Astrocyte of the cerebellum (primary cell): ENCODE measurements around the gene EEFSEC.

Experiments used
- DNase-seq: peaks from one replicate; pipeline ENCODE4 v3.0.0-alpha.2; 2011; ENCODE audit warnings: low read depth
- H3K4me3 ChIP-seq: 2 replicates; pipeline ENCODE4 v1.5.1; 2011; ENCODE audit warnings: mild to moderate bottlenecking, low read depth, low read length, moderate library complexity
- in situ Hi-C: cut with HindIII; loops from 2 replicates; pipeline ENCODE4 v1.10.0; 2017; ENCODE audit warnings: low sequenced_read_pairs
- TF ChIP-seq, protein P1 (sequence below): IDR thresholded peaks from 2 replicates; pipeline ENCODE4 v1.5.1; 2012; ENCODE audit warnings: low read length, low read depth, moderate library complexity, mild to moderate bottlenecking; ENCODE audit errors: missing control alignments

The EEFSEC gene

DNA sequence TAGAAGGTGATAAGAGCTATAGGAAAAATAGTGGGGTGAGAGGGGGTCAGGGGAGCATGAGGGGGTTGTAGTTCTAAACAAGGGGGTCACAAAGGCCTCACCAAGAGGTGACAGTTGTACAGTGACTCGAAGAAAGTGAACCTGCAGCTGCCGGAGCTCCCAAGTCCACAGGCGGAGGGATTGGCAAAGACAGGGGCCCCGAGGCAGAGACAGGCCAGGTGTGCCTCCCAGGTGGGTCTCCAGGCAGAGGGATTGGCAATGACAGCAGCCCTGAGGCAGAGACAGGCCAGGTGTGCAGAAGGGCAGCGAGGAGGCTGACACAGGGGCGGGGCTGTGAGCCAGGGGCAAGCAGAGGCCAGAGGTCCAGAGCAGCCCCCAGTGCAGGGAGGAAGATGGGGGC lies 249.7 kb downstream of the EEFSEC start:
- H3K4me3 ChIP-seq = no peak overlapping the region
- in situ Hi-C loops = loop anchor here (10.0 kb wide), 1 partner anchor 228 kb away; no protein-coding TSS in a partner anchor
- TF ChIP-seq, protein P1, sequence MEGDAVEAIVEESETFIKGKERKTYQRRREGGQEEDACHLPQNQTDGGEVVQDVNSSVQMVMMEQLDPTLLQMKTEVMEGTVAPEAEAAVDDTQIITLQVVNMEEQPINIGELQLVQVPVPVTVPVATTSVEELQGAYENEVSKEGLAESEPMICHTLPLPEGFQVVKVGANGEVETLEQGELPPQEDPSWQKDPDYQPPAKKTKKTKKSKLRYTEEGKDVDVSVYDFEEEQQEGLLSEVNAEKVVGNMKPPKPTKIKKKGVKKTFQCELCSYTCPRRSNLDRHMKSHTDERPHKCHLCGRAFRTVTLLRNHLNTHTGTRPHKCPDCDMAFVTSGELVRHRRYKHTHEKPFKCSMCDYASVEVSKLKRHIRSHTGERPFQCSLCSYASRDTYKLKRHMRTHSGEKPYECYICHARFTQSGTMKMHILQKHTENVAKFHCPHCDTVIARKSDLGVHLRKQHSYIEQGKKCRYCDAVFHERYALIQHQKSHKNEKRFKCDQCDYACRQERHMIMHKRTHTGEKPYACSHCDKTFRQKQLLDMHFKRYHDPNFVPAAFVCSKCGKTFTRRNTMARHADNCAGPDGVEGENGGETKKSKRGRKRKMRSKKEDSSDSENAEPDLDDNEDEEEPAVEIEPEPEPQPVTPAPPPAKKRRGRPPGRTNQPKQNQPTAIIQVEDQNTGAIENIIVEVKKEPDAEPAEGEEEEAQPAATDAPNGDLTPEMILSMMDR = no peak
- no peak for DNase-seq

DNA sequence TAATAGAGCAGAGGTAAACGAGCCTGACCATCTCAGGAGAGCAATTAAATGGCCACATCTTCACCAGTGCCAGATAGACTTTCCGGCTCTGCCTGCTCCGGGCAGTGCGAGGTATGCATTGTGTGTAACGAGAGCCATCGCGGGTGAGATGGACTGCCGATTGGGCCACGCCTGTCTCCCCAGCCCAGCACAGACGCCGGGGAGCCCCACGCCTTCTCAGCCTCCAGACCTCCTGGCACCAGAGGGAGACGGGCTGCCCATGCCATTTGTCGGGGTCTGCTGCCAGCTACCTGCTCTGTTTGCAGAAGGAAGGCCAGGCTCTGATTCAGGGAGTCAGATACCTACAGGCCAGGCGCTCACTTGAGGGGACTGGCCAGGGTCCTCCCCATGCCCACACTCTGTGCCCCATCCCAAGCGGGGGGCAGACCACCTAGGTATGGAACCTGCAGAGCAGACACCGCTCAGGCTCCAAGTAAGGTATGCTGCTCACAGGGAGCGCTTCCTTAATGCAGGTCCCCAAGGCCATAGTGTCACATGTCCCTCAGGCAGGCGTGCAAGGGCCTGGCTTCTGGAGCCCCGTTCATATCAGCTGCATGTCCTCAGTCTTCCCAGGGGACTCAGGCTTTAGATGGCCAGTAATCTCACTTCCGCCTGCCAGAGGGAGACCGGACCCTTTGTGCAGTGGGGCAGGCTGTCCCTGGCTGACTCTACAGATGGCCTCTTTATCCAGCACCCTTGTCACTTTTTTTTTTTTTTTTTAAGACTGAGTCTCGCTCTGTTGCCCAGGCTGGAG lies 251.2 kb downstream of the EEFSEC start:
- DNase-seq = no peak
- TF ChIP-seq, protein P1 = no peak
- H3K4me3 ChIP-seq = no peak overlapping the region
- in situ Hi-C loops = loop anchor here (5.0 to 10.0 kb wide), 2 partner anchors 97 to 230 kb away; no protein-coding TSS in a partner anchor

DNA sequence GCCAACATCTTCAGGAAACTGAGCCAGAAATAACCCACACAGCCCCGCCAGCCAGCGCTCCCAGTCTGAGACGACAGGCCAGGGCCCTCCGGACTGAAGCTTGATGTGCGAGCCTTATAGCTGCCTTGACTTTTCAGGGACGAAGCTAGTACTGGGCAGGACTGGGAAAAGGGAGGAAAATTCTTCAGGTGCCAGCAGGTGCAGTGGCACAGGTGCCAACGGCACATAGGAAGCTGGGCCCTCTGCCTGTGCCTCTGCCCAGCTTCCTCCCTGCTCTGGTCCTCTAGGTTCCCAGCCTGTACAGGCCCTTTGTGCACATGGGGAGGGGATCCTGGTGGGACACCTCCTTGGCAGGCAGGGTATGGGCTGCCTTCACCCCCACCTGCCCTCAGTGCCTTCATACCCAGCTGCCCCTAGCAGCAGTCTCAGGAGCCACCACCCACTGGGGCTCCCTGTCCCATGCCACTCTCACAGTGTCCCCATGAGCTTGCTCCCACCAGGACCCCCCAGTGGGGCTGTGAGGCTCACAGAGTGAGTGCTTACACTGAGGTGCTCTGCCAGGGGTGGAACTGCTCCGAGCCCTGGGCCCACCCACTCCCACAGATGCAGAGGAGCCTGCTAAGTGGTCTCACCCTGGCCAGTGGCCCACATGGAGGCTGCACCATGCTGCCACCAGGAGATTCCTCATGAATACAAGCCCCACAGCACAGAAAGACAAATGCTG lies 252.4 kb downstream of the EEFSEC start:
- in situ Hi-C loops = loop anchor here (5.0 to 10.0 kb wide), 2 partner anchors 98 to 231 kb away; no protein-coding TSS in a partner anchor
- no peak overlapping the region for H3K4me3 ChIP-seq
- TF ChIP-seq, protein P1 = no peak
- no peak for DNase-seq

DNA sequence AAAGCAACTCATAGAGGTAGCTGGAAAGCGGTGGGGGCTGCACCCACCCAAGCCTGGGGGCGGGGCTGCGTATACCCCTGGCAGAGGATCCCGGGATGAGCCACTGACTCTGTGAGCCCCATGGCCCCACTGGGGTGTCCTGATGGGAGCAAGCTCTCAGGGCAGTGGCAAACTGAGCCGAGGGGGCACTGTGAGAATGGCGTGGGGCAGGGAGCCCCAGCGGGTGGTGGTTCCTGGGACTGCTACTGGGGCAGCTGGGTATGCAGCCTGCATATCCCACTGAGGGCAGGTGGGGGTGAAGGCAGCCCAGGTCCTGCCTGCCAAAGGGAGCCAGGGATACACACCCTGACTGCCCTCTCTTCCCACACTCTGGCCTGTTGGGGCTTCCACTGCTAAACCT lies 254.0 kb downstream of the EEFSEC start:
- DNase-seq = no peak
- in situ Hi-C loops = loop anchor here (5.0 to 10.0 kb wide), 2 partner anchors 100 to 232 kb away; no protein-coding TSS in a partner anchor
- H3K4me3 ChIP-seq = no peak overlapping the region
- TF ChIP-seq, protein P1 = no peak

DNA sequence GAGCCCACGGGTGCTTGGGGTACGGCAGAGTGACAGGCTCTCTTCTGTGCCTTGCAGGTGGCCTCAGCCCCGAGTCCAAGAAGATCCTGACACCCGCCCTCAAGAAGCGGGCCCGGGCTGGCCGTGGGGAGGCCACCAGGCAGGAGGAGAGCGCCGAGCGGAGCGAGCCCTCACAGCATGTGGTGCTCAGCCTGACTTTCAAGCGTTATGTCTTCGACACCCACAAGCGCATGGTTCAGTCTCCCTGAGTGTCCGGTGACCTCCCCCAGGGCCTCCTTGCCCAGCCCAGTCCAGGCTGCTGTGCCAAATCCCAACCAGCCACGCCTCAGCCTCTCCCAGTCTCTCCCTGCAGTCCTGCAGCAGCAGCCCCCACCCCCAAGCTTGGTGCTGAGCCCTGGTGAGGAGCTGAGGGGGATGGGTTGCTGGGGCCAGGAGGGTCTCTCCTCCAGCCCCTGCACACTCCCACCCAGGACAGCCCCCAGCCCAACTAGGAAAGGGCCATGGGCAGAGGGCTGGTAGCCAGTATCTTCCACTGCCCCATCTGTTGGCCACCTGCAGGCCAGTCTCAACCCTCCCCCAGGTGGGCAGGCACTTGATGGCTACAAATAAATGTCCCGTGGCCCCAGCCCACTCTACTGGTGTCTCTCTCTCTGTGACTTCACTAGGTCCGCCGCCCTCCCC lies 254.9 kb downstream of the EEFSEC start:
- TF ChIP-seq, protein P1 = no peak
- no peak for DNase-seq
- in situ Hi-C loops = loop anchor here (5.0 to 10.0 kb wide), 2 partner anchors 101 to 233 kb away; no protein-coding TSS in a partner anchor
- H3K4me3 ChIP-seq = no peak overlapping the region
